ENCODE results near the gene SEMA7A.

DNA sequence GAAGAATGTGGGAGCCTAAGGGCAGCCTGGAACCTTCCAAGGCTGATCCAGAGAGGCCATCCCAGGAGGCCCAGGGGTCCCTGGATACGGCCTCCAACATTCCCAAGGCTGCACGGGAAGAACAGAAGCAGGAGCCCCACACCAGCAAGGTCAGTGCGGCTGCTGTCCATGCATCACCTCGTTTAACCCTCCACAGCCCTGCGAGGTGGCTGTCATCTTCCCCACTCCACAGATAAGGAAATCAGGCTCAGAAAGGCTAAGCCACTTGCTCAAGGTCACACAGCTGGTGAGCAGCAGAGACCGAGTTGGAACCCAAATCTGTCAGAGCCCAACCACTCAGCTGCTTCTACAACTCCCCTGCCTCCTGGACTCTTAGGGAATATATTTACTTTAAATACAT lies 21.6 kb downstream of the SEMA7A start:
- no peak for TF ChIP-seq POLR2A (IDR thresholded peaks at IDR 0.05)
- no peak for TF ChIP-seq CTCF (IDR thresholded peaks at IDR 0.05)
- TF ChIP-seq POLR2AphosphoS5 (IDR thresholded peaks at IDR 0.05), result no peak
